GM13976 (cell line): ENCODE measurements around the gene GZMA.

ENCODE experiments used
- DNase-seq: peaks from one replicate; pipeline ENCODE4 v3.0.0; 2012; ENCODE audit warnings: low spot score
- CTCF ChIP-seq: IDR thresholded peaks from 2 replicates; pipeline ENCODE4 v1.5.1; 2012; ENCODE audit warnings: borderline replicate concordance, mild to moderate bottlenecking; ENCODE audit not compliant: insufficient read depth; ENCODE audit errors: extremely low read depth, missing control alignments, control extremely low read depth
- in situ Hi-C: fragments of 300-500 bp; cut with MboI; formaldehyde crosslinking; loops from one replicate; pipeline ENCODE4 v1.12.0; 2022; ENCODE audit warnings: low sequenced_read_pairs, mixed read lengths, inconsistent platforms; ENCODE audit not compliant: unreplicated experiment

The GZMA gene

GRCh38 chr5:55136521-55136920 lies 34.1 kb downstream of the GZMA start:
- TF ChIP-seq CTCF: no peak
- in situ Hi-C loops: no loop called here
- DNase-seq: no peak

GRCh38 chr5:55140908-55141665 lies 38.6 kb downstream of the GZMA start:
- TF ChIP-seq CTCF: no peak
- no peak for DNase-seq
- in situ Hi-C loops: no loop called here

GRCh38 chr5:55141945-55142690 lies 39.7 kb downstream of the GZMA start:
- in situ Hi-C loops: no loop called here
- no peak for TF ChIP-seq CTCF

GRCh38 chr5:55143624-55144023 lies 41.2 kb downstream of the GZMA start:
- in situ Hi-C loops: no loop called here
- no peak for DNase-seq
- no peak for TF ChIP-seq CTCF

More at GRCh38 chr5:55141945-55142690, 39.7 kb downstream of the GZMA start:
- DNase-seq: no peak

- in situ Hi-C loops: no loop called here
- no peak for TF ChIP-seq CTCF
- DNase-seq: no peak
Measured at GRCh38 chr5:55146080-55146479, 43.6 kb downstream of the GZMA start.

GRCh38 chr5:55146543-55147151 lies 44.2 kb downstream of the GZMA start:
- peak; percentile 82 for TF ChIP-seq CTCF
- peak; percentile 60 for DNase-seq
- in situ Hi-C loops: no loop called here
